WTC11 (cell line): ENCODE results near the gene FIZ1. TPM values are rescaled to one million over a fixed set of nuclear protein-coding genes. Genes with fewer than 3 reads are reported as not detected.
A peak's percentile ranks its signal among the peaks of the same experiment; 100 is the strongest.

ENCODE experiments used
- ATAC-seq: fragments of 200-7000 bp; cut with Tn5 transposase; 2 replicates; pipeline ENCODE4 v1.10.0; 2021; ENCODE audit warnings: mild to moderate bottlenecking, moderate library complexity
- CTCF ChIA-PET: fragments of 300-600 bp; sonication (Branson Sonifier 250); formaldehyde crosslinking; loops from one replicate; lab custom pipeline; 2021; ENCODE audit warnings: antibody characterized with exemption; lab: Charles Lee
- POLR2A ChIA-PET: fragments of 350-600 bp; sonication (Branson Sonifier 250); formaldehyde crosslinking; loops from one replicate; lab custom pipeline; 2021; ENCODE audit warnings: antibody characterized with exemption; lab: Charles Lee
- DNase-seq: peaks from one replicate; pipeline ENCODE4 v3.0.0; 2021; ENCODE audit warnings: low spot score
- H3K27ac Mint-ChIP-seq: 2 replicates; pipeline ENCODE4 v1.8.0; 2021; ENCODE audit warnings: mixed read lengths
- H3K27me3 Mint-ChIP-seq: 2 replicates; pipeline ENCODE4 v1.8.0; 2021; ENCODE audit warnings: low read depth, mild to moderate bottlenecking, moderate library complexity, mixed read lengths
- H3K36me3 Mint-ChIP-seq: 2 replicates; pipeline ENCODE4 v1.8.0; 2021; ENCODE audit warnings: mixed read lengths
- H3K4me1 Mint-ChIP-seq: 2 replicates; pipeline ENCODE4 v1.8.0; 2022; ENCODE audit warnings: mixed read lengths
- H3K4me3 Mint-ChIP-seq: 2 replicates; pipeline ENCODE4 v1.8.0; 2021; ENCODE audit warnings: mild to moderate bottlenecking, moderate library complexity, mixed read lengths
- H3K9me3 Mint-ChIP-seq: 2 replicates; pipeline ENCODE4 v1.8.0; 2021; ENCODE audit warnings: mixed read lengths
- ATF3 ChIP-seq: sonication (generic); formaldehyde crosslinking; conservative IDR thresholded peaks from 2 replicates; pipeline ENCODE4 v1.8.1; 2022; ENCODE audit warnings: mild to moderate bottlenecking, missing genetic modification reagents
- ETV6 ChIP-seq: sonication (generic); formaldehyde crosslinking; IDR thresholded peaks from 2 replicates; pipeline ENCODE4 v1.8.1; 2022; ENCODE audit warnings: mild to moderate bottlenecking, missing genetic modification reagents
- IRF2 ChIP-seq: sonication (generic); formaldehyde crosslinking; IDR thresholded peaks from 2 replicates; pipeline ENCODE4 v1.8.0; 2022; ENCODE audit warnings: low read depth, missing genetic modification reagents, borderline replicate concordance
- NFATC4 ChIP-seq: fragments of 250-450 bp; sonication (Bioruptor Pico); IDR thresholded peaks from 2 replicates; pipeline ENCODE4 v1.9.0; 2021; ENCODE audit warnings: mild to moderate bottlenecking
- NR2C2 ChIP-seq: sonication (generic); formaldehyde crosslinking; IDR thresholded peaks from 2 replicates; pipeline ENCODE4 v1.8.0; 2022; ENCODE audit warnings: mild to moderate bottlenecking, missing genetic modification reagents
- NR3C1 ChIP-seq: sonication (generic); formaldehyde crosslinking; conservative IDR thresholded peaks from 2 replicates; pipeline ENCODE4 v1.8.1; 2023; ENCODE audit warnings: low read depth, mild to moderate bottlenecking, missing genetic modification reagents
- STAT6 ChIP-seq: sonication (generic); formaldehyde crosslinking; conservative IDR thresholded peaks from 2 replicates; pipeline ENCODE4 v1.8.1; 2023; ENCODE audit warnings: mild to moderate bottlenecking, low read depth, missing genetic modification reagents, moderate library complexity
- TCF7 ChIP-seq: sonication (generic); formaldehyde crosslinking; IDR thresholded peaks from 2 replicates; pipeline ENCODE4 v1.8.0; 2022; ENCODE audit warnings: mild to moderate bottlenecking, low read depth, missing genetic modification reagents, moderate library complexity
- TP53 ChIP-seq: sonication (generic); formaldehyde crosslinking; IDR thresholded peaks from 2 replicates; pipeline ENCODE4 v1.8.1; 2023; ENCODE audit warnings: mild to moderate bottlenecking, missing genetic modification reagents
- ZNF219 ChIP-seq: sonication (generic); formaldehyde crosslinking; IDR thresholded peaks from 2 replicates; pipeline ENCODE4 v1.8.0; 2023; ENCODE audit warnings: missing genetic modification reagents, mild to moderate bottlenecking, borderline replicate concordance
- ZNF317 ChIP-seq: sonication (generic); formaldehyde crosslinking; IDR thresholded peaks from 2 replicates; pipeline ENCODE4 v1.8.1; 2023; ENCODE audit warnings: low read depth, mild to moderate bottlenecking, moderate library complexity, missing genetic modification reagents, borderline replicate concordance
- ZNF423 ChIP-seq: fragments of 250-450 bp; sonication (Bioruptor Pico); IDR thresholded peaks from 2 replicates; pipeline ENCODE4 v2.1.2; 2022; ENCODE audit warnings: mild to moderate bottlenecking, moderate library complexity
- total RNA-seq: library from RNA; stranded (reverse); gene quantifications from 3 replicates; pipeline ENCODE4 v1.2.3, GENCODE V29; 2021
- TF ChIP-seq, protein P1 (sequence below): fragments of 250-450 bp; sonication (Bioruptor Pico); IDR thresholded peaks from 2 replicates; pipeline ENCODE4 v1.9.0; 2021; ENCODE audit warnings: moderate library complexity, mild to moderate bottlenecking, inconsistent platforms, borderline replicate concordance
- TF ChIP-seq, protein P2 (sequence below): fragments of 250-450 bp; sonication (Bioruptor Pico); conservative IDR thresholded peaks from 2 replicates; pipeline ENCODE4 v1.9.0; 2021; ENCODE audit warnings: mild to moderate bottlenecking
- TF ChIP-seq, protein P3 (sequence below): sonication (generic); formaldehyde crosslinking; IDR thresholded peaks from 2 replicates; pipeline ENCODE4 v1.8.0; 2023; ENCODE audit warnings: missing genetic modification reagents, mild to moderate bottlenecking, borderline replicate concordance
- TF ChIP-seq, protein P4 (sequence below): sonication (generic); formaldehyde crosslinking; IDR thresholded peaks from 2 replicates; pipeline ENCODE4 v1.8.1; 2023; ENCODE audit warnings: mild to moderate bottlenecking, missing genetic modification reagents, moderate library complexity
- TF ChIP-seq, protein P5 (sequence below): sonication (generic); formaldehyde crosslinking; IDR thresholded peaks from 2 replicates; pipeline ENCODE4 v1.8.1; 2022; ENCODE audit warnings: missing genetic modification reagents, borderline replicate concordance
- TF ChIP-seq, protein P6 (sequence below): sonication (generic); formaldehyde crosslinking; IDR thresholded peaks from 2 replicates; pipeline ENCODE4 v1.8.0; 2022; ENCODE audit warnings: mild to moderate bottlenecking, missing genetic modification reagents

Gene FIZ1
- total RNA-seq, 1 experiment from 2014 or later: 20.1 TPM

DNA sequence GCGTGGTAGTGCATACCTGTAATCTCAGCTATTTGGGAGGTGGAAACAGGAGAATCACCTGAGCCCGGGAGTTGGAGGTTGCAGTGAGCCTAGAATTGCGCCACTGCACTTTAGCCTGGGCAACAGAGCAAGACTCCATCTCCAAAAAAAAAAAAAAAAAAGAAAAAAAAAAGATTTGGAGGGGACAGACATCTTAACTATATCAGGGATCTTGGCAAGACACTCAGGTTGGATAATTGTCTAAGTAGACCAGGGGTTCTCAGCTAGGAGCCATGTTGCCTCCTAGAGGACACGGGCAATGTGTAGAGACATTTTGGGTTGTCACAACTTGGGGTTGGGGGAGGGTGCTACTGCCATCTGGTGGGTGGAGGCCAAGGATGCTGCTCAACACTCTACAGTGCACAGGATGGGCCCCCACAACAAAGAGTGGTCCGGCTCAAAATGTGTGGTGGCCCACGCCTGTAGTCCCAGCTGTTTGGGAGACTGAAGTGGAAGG is 39.6 kb upstream of the FIZ1 start (continued):
- TF ChIP-seq ATF3 (CRISPR knock-in tag) (no peak), ZNF317 (CRISPR knock-in tag) (no peak), TCF7 (CRISPR knock-in tag) (no peak), NR2C2 (no peak)
- TF ChIP-seq, protein P1, sequence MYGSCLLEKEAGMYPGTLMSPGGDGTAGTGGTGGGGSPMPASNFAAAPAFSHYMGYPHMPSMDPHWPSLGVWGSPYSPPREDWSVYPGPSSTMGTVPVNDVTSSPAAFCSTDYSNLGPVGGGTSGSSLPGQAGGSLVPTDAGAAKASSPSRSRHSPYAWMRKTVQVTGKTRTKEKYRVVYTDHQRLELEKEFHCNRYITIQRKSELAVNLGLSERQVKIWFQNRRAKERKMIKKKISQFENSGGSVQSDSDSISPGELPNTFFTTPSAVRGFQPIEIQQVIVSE (CRISPR knock-in tag): no peak
- TF ChIP-seq, protein P2, sequence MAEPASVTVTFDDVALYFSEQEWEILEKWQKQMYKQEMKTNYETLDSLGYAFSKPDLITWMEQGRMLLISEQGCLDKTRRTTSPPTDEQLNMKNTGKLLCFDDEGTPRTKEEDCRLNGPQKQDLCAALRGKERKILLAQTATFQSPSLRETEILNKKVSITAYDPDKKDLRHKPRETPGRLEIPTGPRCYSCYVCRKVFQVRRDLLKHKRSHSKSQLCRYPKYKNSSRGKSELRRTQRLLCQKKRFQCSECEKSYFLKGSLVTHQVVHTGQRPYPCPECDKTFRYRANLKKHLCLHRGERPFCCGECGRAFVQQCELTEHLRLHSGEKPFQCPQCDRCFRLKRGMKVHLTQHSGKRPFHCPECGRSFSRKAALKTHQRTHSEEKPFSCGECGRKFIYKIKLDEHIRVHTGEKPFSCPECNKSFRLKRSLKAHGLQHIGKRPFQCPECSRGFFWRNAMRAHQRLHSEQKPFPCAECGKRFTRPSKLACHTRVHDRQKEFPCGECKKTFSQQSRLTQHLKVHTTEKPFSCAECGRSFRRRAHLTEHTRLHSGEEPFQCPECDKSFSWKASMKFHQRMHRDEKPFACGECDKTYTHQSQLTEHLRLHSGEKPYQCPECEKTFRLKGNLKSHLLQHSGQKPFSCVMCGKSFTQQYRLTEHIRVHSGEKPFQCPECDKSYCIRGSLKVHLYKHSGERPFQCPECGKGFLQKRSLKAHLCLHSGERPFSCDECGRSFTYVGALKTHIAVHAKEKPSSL (CRISPR knock-in tag): no peak
- TF ChIP-seq, protein P3, sequence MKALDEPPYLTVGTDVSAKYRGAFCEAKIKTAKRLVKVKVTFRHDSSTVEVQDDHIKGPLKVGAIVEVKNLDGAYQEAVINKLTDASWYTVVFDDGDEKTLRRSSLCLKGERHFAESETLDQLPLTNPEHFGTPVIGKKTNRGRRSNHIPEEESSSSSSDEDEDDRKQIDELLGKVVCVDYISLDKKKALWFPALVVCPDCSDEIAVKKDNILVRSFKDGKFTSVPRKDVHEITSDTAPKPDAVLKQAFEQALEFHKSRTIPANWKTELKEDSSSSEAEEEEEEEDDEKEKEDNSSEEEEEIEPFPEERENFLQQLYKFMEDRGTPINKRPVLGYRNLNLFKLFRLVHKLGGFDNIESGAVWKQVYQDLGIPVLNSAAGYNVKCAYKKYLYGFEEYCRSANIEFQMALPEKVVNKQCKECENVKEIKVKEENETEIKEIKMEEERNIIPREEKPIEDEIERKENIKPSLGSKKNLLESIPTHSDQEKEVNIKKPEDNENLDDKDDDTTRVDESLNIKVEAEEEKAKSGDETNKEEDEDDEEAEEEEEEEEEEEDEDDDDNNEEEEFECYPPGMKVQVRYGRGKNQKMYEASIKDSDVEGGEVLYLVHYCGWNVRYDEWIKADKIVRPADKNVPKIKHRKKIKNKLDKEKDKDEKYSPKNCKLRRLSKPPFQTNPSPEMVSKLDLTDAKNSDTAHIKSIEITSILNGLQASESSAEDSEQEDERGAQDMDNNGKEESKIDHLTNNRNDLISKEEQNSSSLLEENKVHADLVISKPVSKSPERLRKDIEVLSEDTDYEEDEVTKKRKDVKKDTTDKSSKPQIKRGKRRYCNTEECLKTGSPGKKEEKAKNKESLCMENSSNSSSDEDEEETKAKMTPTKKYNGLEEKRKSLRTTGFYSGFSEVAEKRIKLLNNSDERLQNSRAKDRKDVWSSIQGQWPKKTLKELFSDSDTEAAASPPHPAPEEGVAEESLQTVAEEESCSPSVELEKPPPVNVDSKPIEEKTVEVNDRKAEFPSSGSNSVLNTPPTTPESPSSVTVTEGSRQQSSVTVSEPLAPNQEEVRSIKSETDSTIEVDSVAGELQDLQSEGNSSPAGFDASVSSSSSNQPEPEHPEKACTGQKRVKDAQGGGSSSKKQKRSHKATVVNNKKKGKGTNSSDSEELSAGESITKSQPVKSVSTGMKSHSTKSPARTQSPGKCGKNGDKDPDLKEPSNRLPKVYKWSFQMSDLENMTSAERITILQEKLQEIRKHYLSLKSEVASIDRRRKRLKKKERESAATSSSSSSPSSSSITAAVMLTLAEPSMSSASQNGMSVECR: no peak
- TF ChIP-seq, all 79 proteins: peak for 0

GRCh38 chr19:55637534-55637933 is 38.2 kb upstream of the FIZ1 start:
- ChIA-PET POLR2A (interaction anchor here (0.6 kb wide), 1 partner anchor 687 kb away, joined by 3 read pairs; no protein-coding TSS in a partner anchor), CTCF (interaction anchor here (0.8 to 2.1 kb wide), 4 partner anchors 16 to 134 kb away, joined by 4 to 10 read pairs (median 6); partner anchors contain the start of gene ZNF865)
- Mint-ChIP-seq H3K9me3 (peaks cover 4% of the 10 kb centered on the region), H3K4me3 (no peak overlapping the region), H3K36me3 (peaks cover 16% of the 10 kb centered on the region), H3K27ac (no peak overlapping the region; the same call in 1 of the 2 replicates), H3K4me1 (peaks cover 30% of the 10 kb centered on the region), H3K27me3 (peaks cover 9% of the 10 kb centered on the region)
- DNase-seq (no peak), ATAC-seq (no peak)
- TF ChIP-seq IRF2 (CRISPR knock-in tag): no peak

DNA sequence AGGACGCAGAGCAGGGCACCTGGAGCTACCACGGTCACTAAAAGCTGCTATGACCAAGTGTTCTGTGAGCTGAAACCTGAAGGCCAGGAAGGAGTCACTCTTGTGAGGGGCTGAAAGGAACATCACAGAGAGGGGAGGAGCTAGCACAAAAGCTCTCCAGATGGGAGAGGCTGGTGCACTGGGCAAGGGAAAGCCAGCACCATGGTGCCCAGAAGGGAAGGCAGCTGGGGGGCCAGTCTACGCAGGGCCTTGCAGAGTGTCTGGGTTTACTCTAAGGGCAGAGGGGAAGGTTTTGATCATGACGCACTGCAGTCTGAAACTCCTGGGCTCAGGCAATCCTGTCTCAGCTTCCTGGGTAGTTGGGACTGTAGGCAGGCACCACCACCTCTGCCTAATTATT is 37.4 kb upstream of the FIZ1 start:
- CTCF ChIA-PET: interaction anchor here (1.0 to 2.9 kb wide), 5 partner anchors 12 to 169 kb away, joined by 3 to 10 read pairs (median 4); partner anchors contain the start of genes ZNF784 and ZNF865
- H3K4me1 Mint-ChIP-seq: peaks cover 32% of the 10 kb centered on the region
- POLR2A ChIA-PET: no interaction called here
- TF ChIP-seq TP53 (CRISPR knock-in tag): no peak
- TF ChIP-seq ZNF219: no peak
- TF ChIP-seq STAT6 (CRISPR knock-in tag): no peak
- no peak for TF ChIP-seq ETV6
- TF ChIP-seq, protein P4, sequence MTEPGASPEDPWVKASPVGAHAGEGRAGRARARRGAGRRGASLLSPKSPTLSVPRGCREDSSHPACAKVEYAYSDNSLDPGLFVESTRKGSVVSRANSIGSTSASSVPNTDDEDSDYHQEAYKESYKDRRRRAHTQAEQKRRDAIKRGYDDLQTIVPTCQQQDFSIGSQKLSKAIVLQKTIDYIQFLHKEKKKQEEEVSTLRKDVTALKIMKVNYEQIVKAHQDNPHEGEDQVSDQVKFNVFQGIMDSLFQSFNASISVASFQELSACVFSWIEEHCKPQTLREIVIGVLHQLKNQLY (CRISPR knock-in tag): no peak
- TF ChIP-seq, protein P5, sequence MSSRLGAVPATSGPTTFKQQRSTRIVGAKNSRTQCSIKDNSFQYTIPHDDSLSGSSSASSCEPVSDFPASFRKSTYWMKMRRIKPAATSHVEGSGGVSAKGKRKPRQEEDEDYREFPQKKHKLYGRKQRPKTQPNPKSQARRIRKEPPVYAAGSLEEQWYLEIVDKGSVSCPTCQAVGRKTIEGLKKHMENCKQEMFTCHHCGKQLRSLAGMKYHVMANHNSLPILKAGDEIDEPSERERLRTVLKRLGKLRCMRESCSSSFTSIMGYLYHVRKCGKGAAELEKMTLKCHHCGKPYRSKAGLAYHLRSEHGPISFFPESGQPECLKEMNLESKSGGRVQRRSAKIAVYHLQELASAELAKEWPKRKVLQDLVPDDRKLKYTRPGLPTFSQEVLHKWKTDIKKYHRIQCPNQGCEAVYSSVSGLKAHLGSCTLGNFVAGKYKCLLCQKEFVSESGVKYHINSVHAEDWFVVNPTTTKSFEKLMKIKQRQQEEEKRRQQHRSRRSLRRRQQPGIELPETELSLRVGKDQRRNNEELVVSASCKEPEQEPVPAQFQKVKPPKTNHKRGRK (CRISPR knock-in tag): no peak
- TF ChIP-seq, protein P6, sequence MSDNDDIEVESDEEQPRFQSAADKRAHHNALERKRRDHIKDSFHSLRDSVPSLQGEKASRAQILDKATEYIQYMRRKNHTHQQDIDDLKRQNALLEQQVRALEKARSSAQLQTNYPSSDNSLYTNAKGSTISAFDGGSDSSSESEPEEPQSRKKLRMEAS: no peak
- no peak for TF ChIP-seq ZNF423 (CRISPR knock-in tag)
- TF ChIP-seq NFATC4 (CRISPR knock-in tag): no peak
- TF ChIP-seq NR3C1: no peak

More for the DNA sequence above, 37.4 kb upstream of the FIZ1 start:
- peaks cover 9% of the 10 kb centered on the region for H3K27me3 Mint-ChIP-seq
- peak overlapping the region; percentile 82 for H3K27ac Mint-ChIP-seq
- peaks cover 4% of the 10 kb centered on the region for H3K9me3 Mint-ChIP-seq
- ATAC-seq (no peak), DNase-seq (no peak)
- H3K4me3 Mint-ChIP-seq: peak overlapping the region; percentile 100
- H3K36me3 Mint-ChIP-seq: peaks cover 16% of the 10 kb centered on the region
